Measurements from ENCODE around the gene PTPRT. TPM values are rescaled to one million over a fixed set of nuclear protein-coding genes. Genes with fewer than 3 reads are reported as not detected.

PTPRT gene
- total RNA-seq, 2 experiments from 2014 or later, result not detected

DNA sequence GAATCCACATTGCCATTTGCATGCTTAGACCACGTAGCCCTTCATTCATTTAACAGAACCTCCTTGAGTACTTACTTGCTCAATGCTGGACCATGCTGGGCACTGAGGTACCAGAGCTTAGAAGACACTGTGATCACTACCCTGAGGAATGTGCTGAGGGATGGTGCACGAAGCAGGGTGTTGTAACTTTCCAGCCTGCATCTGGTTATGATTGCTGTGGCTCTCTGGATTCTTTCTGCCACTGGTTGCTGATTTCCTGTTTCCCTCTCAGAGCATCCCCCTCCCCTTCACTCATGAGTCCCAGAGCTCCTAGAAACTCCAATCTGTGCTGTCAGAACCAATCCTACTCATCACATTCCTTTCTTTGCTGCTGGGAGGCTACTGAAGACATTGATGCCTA lies 537.4 kb downstream of the PTPRT start:
- DNase-seq, result no peak
- Mint-ChIP-seq H3K4me3 (no peak overlapping the region), H3K27ac (no peak overlapping the region), H3K27me3 (no peaks in the 10 kb centered on the region), H3K4me1 (no peaks in the 10 kb centered on the region), H3K36me3 (no peaks in the 10 kb centered on the region), H3K9me3 (peaks cover under 1% of the 10 kb centered on the region)

DNA sequence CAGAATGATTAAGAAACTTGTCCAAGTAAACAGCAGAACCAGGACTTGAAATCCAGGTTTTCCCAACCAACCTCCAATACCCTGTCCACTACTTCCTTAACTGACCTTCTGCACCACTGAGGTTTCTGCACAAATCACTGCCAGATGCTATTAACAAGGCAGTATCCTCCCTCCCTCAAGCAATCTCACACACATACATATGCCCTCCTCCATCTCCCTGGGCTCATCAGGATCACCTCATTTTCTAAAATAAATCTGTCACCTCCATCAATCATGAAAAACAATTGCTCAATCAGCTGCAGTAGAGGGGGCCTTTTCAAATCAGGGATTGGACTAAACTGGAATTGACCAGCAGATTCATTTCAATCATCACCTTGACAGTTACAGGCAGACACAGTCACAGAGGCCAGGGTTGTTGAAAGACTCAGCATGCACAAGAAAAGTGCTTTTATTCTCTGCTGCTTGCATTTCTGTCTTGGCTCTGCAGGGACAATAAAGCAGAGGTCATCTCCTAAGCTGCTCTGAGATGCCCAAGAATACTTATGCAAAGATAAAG lies 539.4 kb downstream of the PTPRT start:
- Mint-ChIP-seq H3K4me3 (no peak overlapping the region), H3K36me3 (no peaks in the 10 kb centered on the region), H3K4me1 (no peaks in the 10 kb centered on the region), H3K27me3 (no peaks in the 10 kb centered on the region), H3K9me3 (peaks cover 1% of the 10 kb centered on the region), H3K27ac (no peak overlapping the region)
- no peak for DNase-seq

DNA sequence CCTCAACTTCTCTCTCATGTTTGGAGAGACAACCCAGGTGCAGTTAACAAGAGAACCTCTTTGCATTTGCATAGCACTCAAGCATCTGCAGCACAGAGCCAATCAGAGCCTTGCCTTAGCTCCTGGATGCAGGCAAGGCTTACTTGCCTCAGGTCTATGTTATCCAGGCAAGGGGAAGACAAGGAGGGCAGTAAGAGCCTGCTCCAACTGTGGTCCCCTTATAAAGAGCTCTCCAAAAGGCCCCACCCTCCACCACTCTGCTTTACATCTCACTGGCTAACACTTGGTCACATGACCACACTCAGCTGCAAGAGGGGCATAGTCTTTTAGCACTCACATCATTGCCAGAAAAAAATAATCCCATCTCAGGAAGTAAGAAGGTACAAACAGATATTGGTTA lies 540.0 kb downstream of the PTPRT start:
- H3K27me3 Mint-ChIP-seq, result no peaks in the 10 kb centered on the region
- H3K27ac Mint-ChIP-seq, result no peak overlapping the region
- no peak for DNase-seq
- H3K9me3 Mint-ChIP-seq, result peaks cover 1% of the 10 kb centered on the region
- no peak overlapping the region for H3K4me3 Mint-ChIP-seq
- H3K36me3 Mint-ChIP-seq, result no peaks in the 10 kb centered on the region
- H3K4me1 Mint-ChIP-seq, result no peaks in the 10 kb centered on the region

DNA sequence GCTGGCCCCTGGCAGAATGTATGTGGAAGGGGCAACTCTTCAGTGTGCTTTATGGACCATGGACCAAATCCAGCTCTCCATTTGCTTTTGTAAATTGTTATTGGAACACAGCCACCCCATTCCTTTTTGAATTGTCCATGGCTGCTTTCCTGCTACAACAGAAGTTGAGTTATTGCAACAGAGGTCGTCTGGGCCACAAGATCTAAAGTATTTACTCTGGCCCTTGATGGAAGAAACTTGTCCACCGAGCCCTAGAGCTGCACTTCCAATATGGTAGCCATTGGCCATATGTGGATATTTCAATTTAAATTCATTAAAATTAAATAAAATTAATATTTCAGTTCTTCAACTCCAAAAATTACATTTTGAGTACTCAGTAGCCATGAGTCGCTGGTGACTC lies 543.5 kb downstream of the PTPRT start:
- no peak overlapping the region for H3K4me3 Mint-ChIP-seq

DNA sequence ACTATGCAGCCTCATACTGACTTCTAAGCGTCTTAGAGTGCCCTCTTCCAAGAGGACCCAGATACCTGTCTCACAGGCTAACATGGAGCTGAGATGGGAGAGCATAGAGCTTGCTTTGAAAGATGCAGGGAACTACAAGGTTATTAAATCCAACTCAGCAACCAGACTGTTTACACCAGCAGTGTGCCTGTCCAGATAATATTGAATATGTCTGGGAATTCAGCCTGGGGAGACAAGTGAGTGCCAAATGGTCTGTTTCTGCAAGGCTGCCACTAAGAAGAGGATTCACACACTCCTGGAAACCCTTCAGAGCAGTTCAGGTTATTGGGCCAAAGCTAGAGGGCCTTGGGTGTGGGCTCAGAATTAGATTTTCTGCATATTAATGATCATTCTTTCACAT lies 547.8 kb downstream of the PTPRT start:
- DNase-seq, result no peak
- no peaks in the 10 kb centered on the region for H3K27me3 Mint-ChIP-seq
- no peaks in the 10 kb centered on the region for H3K4me1 Mint-ChIP-seq
- no peak overlapping the region for H3K27ac Mint-ChIP-seq
- H3K36me3 Mint-ChIP-seq, result no peaks in the 10 kb centered on the region
- H3K4me3 Mint-ChIP-seq, result no peak overlapping the region
- no peaks in the 10 kb centered on the region for H3K9me3 Mint-ChIP-seq

More for the DNA sequence above, 543.5 kb downstream of the PTPRT start:
- Mint-ChIP-seq H3K4me1 (no peaks in the 10 kb centered on the region), H3K9me3 (peaks cover 1% of the 10 kb centered on the region), H3K27me3 (no peaks in the 10 kb centered on the region), H3K36me3 (no peaks in the 10 kb centered on the region), H3K27ac (no peak overlapping the region)
- no peak for DNase-seq

DNA sequence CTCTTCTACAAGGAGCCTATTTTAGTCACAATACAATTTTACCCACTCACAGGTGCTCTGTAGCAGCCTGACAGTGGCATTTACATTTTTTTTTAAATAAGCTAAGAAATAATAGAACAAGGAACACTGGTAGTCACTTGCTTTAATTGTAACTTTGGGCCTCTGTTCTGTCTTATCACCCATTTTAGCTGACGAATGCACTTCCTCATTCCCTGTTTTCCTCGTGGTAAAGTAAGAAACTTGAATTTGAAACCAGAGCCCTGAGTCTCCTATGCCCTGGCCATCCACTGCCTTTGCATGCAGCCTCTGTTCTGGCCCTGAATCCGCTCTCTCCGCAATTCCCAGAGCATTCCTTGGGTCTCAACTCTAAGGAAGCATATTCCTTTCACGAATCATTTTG lies 550.6 kb downstream of the PTPRT start:
- Mint-ChIP-seq H3K4me3 (no peak overlapping the region), H3K27me3 (no peaks in the 10 kb centered on the region), H3K9me3 (no peaks in the 10 kb centered on the region), H3K4me1 (no peaks in the 10 kb centered on the region), H3K27ac (no peak overlapping the region), H3K36me3 (no peaks in the 10 kb centered on the region)
- no peak for DNase-seq

DNA sequence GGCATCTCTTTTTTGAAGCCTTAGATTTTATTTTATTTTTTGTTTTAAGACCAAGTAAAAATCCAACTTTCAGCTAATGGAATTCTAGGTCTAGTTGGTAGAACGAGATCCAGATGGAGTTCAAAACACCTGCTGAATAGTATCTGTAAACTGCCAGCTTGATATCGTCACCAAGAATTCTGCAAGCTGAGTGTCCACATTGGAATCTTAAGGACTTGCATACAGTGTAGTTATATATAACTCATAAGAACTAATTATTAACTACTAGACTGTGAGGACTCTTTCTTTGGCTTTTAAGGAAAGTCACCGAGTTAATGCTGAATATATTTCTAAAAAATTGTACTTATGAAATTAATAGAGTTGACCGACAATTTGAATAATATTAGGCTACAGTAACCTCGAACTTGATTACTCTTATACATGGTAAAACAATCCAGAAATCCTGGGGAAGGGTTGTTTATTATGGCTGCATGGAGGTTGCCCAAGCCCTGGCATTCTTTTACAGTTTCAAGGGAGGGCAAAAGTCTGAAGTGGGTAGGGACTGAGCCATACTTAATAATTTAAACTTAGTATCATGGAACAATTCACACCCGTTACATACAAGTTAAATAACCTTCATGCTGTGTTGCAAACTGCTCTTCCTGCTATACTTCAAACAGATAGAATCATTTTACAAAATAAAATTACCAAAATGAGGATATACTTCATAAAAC lies 553.9 kb downstream of the PTPRT start:
- Mint-ChIP-seq H3K36me3 (no peaks in the 10 kb centered on the region), H3K27me3 (no peaks in the 10 kb centered on the region), H3K27ac (no peak overlapping the region), H3K4me3 (no peak overlapping the region), H3K4me1 (no peaks in the 10 kb centered on the region), H3K9me3 (no peaks in the 10 kb centered on the region)
- no peak for DNase-seq

DNA sequence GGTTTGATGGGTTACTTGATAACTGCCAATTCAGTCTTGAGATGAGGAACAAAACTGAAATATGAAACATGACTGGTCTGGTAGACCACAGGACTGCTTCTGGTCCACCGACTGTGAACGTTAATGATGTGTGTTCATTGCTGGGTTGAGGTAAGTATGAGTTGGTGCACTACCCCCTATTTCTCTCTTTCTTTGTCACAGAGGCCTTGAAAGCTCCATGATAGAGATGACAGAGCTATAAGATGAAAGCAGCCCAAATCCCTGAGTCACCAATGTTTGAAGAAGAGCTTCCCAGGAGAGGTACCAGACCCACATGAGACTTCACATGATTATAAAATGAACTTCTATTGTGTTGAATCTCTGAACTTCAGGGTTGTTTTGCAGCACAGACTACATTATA lies 555.5 kb downstream of the PTPRT start:
- H3K36me3 Mint-ChIP-seq, result no peaks in the 10 kb centered on the region
- H3K27me3 Mint-ChIP-seq, result no peaks in the 10 kb centered on the region
- no peaks in the 10 kb centered on the region for H3K4me1 Mint-ChIP-seq
- H3K4me3 Mint-ChIP-seq, result no peak overlapping the region
- no peak for DNase-seq
- no peaks in the 10 kb centered on the region for H3K9me3 Mint-ChIP-seq
- H3K27ac Mint-ChIP-seq, result no peak overlapping the region

DNA sequence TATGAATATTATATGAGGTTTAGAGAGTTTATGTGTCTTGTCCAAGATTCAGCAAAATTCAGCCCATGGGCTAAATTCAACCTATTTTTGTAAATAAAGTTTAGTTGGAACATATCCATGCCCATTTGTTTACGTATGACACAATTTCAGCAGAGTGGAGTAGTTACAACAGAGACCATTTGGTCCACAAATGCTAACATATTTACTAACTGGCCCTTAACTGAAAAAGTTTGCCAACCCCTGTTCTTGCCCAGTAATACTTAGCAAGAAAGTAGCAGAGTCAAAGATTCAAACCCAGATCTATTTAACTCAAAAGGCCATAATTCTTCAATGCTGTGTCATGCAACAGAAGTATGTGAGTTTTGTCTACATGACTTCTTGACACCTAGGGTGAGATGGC lies 561.0 kb downstream of the PTPRT start:
- Mint-ChIP-seq H3K4me1 (no peaks in the 10 kb centered on the region), H3K36me3 (no peaks in the 10 kb centered on the region), H3K4me3 (no peak overlapping the region), H3K27me3 (no peaks in the 10 kb centered on the region), H3K9me3 (no peaks in the 10 kb centered on the region), H3K27ac (no peak overlapping the region)
- no peak for DNase-seq

DNA sequence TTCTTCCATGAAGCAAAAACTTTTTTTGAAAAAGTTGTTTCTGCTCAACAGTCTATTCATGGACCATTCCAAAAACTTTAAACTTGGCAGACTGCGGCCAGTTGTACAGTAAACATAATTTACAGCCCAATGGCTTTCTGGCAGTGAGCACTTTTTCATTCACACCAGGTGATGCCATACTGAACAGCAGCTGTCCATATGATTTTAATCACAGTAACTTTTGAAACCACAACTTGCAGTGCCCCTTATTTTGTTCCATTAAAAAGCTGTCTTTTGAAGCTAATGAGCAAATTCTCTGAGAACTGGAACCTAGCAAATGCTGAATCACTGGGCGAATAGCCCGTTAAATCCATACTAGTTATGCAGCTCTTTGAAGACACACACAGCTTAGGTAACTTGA lies 576.6 kb downstream of the PTPRT start:
- peaks cover 10% of the 10 kb centered on the region for H3K9me3 Mint-ChIP-seq
- no peaks in the 10 kb centered on the region for H3K36me3 Mint-ChIP-seq
- H3K27me3 Mint-ChIP-seq, result no peaks in the 10 kb centered on the region
- no peak overlapping the region for H3K27ac Mint-ChIP-seq
- H3K4me3 Mint-ChIP-seq, result no peak overlapping the region
- H3K4me1 Mint-ChIP-seq, result no peaks in the 10 kb centered on the region
- DNase-seq, result no peak

DNA sequence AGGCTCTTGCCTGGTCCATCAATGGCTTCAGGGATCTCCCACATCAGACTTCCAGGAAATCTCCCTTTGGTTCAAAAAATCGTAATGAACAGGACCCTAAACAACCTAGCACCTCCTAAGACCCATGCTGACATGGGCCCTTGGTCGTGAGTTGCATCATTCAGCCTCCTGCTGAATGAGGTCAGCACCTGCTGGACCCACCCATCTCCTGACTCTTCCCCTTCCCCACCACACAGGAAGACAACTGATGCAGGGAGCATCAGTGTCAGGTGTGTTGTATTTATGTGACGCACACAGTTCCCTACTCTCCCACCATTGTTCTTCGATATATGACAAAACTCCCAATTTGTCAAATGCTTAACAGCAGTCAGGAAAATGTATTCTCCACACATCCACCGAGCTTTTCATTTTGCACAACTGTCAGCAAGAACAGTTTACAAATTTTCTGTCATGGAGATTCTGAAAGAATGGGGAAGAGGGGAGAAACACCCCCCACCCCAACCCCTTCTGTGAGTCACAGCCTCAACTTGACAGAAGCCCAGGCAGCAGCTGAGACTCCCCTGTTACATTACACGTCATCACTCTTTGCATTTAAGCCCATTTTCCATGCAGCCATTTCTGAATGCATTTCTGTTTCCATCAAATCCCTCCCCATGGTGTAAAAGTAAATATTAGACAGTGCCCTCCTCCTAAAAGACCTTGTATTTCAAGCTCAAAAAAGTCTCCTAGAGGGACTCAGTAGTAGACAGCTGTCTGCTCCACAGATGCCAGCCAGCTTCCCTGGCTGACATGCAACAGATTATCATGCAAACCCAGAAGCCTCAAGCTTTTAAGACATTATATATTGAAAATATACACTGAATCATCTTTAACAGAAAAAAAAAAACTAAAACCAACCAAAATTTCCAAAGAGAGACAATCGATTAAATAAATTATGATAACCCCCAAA lies 577.5 kb downstream of the PTPRT start:
- no peaks in the 10 kb centered on the region for H3K36me3 Mint-ChIP-seq
- H3K27me3 Mint-ChIP-seq, result no peaks in the 10 kb centered on the region

DNA sequence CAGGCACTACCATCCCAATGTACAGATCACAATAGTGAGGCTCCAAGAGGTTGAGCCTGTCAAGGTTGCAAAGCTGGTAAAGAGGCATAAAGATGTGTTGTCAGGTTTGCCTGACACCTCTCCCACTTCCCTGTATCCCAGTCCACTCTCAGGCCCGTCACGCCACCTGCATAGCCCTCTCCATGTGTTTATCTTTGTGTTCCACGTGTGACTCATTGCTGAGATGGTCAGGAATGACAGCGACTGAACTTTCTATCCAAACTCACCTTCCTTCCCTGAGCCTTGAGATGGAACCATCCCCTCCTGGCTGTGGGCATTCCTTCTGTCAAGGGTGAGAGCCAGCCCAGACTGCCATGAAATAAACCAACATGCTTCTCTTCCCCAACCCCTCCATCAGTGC lies 578.3 kb downstream of the PTPRT start:
- no peaks in the 10 kb centered on the region for H3K4me1 Mint-ChIP-seq
- H3K36me3 Mint-ChIP-seq, result no peaks in the 10 kb centered on the region
- H3K27ac Mint-ChIP-seq, result no peak overlapping the region
- H3K27me3 Mint-ChIP-seq, result no peaks in the 10 kb centered on the region
- peaks cover 8% of the 10 kb centered on the region for H3K9me3 Mint-ChIP-seq
- no peak for DNase-seq
- no peak overlapping the region for H3K4me3 Mint-ChIP-seq

More for the DNA sequence above, 577.5 kb downstream of the PTPRT start:
- H3K9me3 Mint-ChIP-seq, result peaks cover 8% of the 10 kb centered on the region
- no peak overlapping the region for H3K27ac Mint-ChIP-seq
- no peak for DNase-seq
- H3K4me3 Mint-ChIP-seq, result no peak overlapping the region
- H3K4me1 Mint-ChIP-seq, result no peaks in the 10 kb centered on the region

DNA sequence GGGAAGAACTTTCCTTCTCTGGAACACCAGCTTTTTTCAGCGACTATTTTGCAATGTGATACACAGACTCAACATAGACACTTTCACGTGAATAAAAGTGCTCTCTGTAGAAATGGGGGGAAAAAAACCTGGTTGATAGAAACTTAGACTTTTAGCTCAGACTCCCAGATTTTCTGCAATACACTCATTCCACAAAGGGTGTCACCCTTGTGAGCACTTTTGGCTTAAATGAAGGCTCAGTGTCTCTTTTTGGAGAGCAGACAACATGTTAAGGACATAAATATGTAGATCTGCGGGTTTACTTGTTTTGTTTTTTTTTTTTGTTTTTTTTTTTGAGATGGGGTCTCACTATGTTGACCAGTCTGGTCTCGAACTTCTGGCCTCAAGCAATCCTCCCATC lies 579.6 kb downstream of the PTPRT start:
- Mint-ChIP-seq H3K4me1 (no peaks in the 10 kb centered on the region), H3K27me3 (no peaks in the 10 kb centered on the region), H3K27ac (no peak overlapping the region), H3K9me3 (peaks cover 10% of the 10 kb centered on the region), H3K36me3 (no peaks in the 10 kb centered on the region), H3K4me3 (no peak overlapping the region)
- no peak for DNase-seq

DNA sequence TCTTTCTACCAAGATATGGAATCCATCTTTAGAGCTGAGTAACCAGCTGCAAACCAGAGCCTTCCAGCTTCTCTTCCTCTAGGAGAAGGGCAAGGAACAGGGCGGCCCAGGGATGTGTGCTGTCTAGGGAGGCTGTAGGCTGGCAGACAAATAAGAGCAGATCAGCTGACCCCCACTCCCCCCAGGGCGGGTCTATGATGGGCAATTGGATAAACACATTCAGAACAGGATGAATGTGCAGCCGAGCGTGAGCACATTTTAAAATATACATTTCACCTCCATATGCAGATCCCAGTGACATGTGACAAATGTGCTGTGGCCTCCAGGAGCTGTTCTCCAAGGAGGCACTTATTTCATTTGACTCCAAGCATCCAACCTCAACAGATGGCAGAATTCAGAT lies 580.1 kb downstream of the PTPRT start:
- no peaks in the 10 kb centered on the region for H3K4me1 Mint-ChIP-seq
- H3K27me3 Mint-ChIP-seq, result no peaks in the 10 kb centered on the region
- no peak for DNase-seq
- H3K9me3 Mint-ChIP-seq, result peaks cover 9% of the 10 kb centered on the region
- no peak overlapping the region for H3K4me3 Mint-ChIP-seq
- H3K27ac Mint-ChIP-seq, result no peak overlapping the region
- H3K36me3 Mint-ChIP-seq, result no peaks in the 10 kb centered on the region
